Bronchial epithelial cell (primary cell): ENCODE results near the gene CLDN14. TPM values are rescaled to one million over a fixed set of nuclear protein-coding genes. Genes with fewer than 3 reads are reported as not detected.

Experiments used
- DNase-seq: peaks from one replicate; pipeline ENCODE4 v3.0.0-alpha.2; 2010; ENCODE audit warnings: low read depth
- FAIRE-seq: peaks from 2 replicates; lab custom pipeline; 2011; peaks lifted over from hg19 to GRCh38; lab: Jason Lieb, UNC
- H3K27me3 ChIP-seq: 2 replicates; pipeline ENCODE4 v1.5.1; 2011; ENCODE audit warnings: low read length; ENCODE audit not compliant: control insufficient read depth, insufficient read depth
- H3K36me3 ChIP-seq: 2 replicates; pipeline ENCODE4 v1.5.1; 2011; ENCODE audit warnings: low read length; ENCODE audit not compliant: control insufficient read depth, insufficient read depth
- H3K4me3 ChIP-seq: 2 replicates; pipeline ENCODE4 v1.5.1; 2011; ENCODE audit warnings: mild to moderate bottlenecking, low read depth, low read length, control low read depth
- total RNA-seq: library from RNA; depleted of rRNA; stranded (reverse); fragments of >200 nt; gene quantifications from 2 replicates; pipeline ENCODE4 v1.2.1, GENCODE V29; 2014
- TF ChIP-seq, protein P1 (sequence below): IDR thresholded peaks from 2 replicates; pipeline ENCODE4 v1.5.1; 2011; ENCODE audit warnings: mild to moderate bottlenecking, moderate library complexity, low read length, control low read depth, inconsistent platforms; ENCODE audit not compliant: insufficient read depth, severe bottlenecking

The CLDN14 gene
- total RNA-seq, 1 donor from 2014 or later: not detected

GRCh38 chr21:36499578-36500471, 19.9 kb upstream of the CLDN14 start:
- Histone ChIP-seq H3K27me3 (no peaks in the 10 kb centered on the region), H3K36me3 (no peaks in the 10 kb centered on the region), H3K4me3 (no peak overlapping the region)
- no peak for FAIRE-seq
- TF ChIP-seq, protein P1, sequence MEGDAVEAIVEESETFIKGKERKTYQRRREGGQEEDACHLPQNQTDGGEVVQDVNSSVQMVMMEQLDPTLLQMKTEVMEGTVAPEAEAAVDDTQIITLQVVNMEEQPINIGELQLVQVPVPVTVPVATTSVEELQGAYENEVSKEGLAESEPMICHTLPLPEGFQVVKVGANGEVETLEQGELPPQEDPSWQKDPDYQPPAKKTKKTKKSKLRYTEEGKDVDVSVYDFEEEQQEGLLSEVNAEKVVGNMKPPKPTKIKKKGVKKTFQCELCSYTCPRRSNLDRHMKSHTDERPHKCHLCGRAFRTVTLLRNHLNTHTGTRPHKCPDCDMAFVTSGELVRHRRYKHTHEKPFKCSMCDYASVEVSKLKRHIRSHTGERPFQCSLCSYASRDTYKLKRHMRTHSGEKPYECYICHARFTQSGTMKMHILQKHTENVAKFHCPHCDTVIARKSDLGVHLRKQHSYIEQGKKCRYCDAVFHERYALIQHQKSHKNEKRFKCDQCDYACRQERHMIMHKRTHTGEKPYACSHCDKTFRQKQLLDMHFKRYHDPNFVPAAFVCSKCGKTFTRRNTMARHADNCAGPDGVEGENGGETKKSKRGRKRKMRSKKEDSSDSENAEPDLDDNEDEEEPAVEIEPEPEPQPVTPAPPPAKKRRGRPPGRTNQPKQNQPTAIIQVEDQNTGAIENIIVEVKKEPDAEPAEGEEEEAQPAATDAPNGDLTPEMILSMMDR: no peak
- DNase-seq: peak; percentile 91

DNA sequence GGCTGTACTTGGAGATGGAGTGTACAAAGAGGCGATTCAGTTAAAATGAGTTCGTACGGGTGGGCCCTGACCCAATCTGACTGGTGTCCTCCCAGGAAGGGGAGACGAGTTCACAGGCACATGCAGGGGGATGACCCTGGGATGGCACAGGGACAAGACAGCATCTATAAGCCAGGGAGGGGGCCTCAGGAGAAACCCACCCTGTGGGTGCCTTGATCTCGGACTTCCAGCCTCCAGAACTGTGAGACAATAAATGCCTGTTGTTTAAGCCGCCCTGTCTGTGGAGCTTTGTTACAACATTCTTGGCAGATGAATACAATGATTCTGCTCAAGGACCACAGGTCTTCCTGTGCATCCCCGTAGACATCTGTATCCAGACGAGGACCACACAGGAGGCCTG, 14.6 kb upstream of the CLDN14 start:
- DNase-seq (no peak), FAIRE-seq (no peak)
- TF ChIP-seq, protein P1: no peak
- no peaks in the 10 kb centered on the region for H3K36me3 ChIP-seq
- no peaks in the 10 kb centered on the region for H3K27me3 ChIP-seq
- no peak overlapping the region for H3K4me3 ChIP-seq

GRCh38 chr21:36491209-36491910, 11.4 kb upstream of the CLDN14 start:
- FAIRE-seq (no peak), DNase-seq (no peak)
- no peaks in the 10 kb centered on the region for H3K36me3 ChIP-seq
- H3K27me3 ChIP-seq: no peaks in the 10 kb centered on the region
- H3K4me3 ChIP-seq: no peak overlapping the region
- TF ChIP-seq, protein P1: no peak

DNA sequence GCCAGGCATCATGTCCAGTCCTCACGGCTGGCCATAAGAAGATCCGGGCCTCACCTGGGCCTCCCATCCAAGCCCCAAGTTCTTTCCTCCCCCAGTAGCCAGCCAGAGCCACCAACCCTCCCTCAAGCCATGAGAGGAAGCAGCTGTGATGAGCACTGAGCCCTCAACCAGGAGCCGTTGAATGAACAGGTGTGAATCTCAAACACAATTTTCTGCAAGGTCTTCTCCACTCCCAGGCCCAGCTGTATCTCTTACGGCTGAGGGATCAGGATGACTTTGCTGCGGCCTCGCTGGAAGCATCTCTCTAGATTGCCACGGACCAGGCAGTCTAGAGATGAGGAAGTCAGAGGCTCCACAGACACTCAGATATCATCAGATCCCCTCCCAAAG, 9.8 kb upstream of the CLDN14 start:
- no peaks in the 10 kb centered on the region for H3K36me3 ChIP-seq
- FAIRE-seq (no peak), DNase-seq (no peak)
- no peak overlapping the region for H3K4me3 ChIP-seq
- TF ChIP-seq, protein P1: no peak
- H3K27me3 ChIP-seq: no peaks in the 10 kb centered on the region

DNA sequence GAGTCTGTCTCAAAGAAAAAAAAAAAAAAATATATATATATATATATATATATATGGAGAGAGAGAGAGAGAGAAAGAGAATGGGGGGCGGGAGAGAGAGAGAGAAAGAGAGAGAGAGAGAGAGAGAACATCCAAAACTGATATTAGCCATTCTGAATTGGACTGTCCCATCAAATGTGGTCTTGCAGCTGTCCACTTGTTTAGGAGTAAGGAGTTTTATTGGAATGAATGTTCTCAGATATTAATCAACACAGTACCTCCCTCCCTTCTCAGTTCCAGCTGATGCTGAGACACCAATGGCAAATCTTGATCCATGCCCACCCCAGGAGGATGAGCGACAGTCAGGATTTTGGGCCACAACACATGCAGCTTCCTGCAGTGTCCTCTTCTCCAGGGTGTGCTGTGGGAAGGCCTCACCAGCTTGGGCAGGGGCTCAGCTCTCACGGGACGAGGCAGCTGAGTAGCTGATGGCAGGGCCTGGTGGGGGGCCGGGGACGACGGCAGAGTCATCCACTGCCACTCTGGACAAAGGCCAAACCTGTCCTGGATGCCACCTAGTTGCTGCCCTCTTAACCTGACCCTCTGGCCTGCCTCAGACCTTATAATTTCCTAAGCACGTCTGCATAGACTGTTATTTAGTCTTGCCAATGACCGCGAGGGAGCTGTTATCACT, 9.3 kb upstream of the CLDN14 start:
- FAIRE-seq (no peak), DNase-seq (no peak)
- TF ChIP-seq, protein P1: no peak
- H3K4me3 ChIP-seq: no peak overlapping the region
- H3K27me3 ChIP-seq: no peaks in the 10 kb centered on the region
- no peaks in the 10 kb centered on the region for H3K36me3 ChIP-seq
